A549 treated with Hydrocortisone at 1 μM for 4 hours (cell line): ENCODE data around the gene FFAR4. TPM values are rescaled to one million over a fixed set of nuclear protein-coding genes. Genes with fewer than 3 reads are reported as not detected.

Experiments
- total RNA-seq: library from RNA; stranded (reverse); fragments of 200-300 nt; extraction: Qiagen RNA extraction; gene quantifications from 5 replicates; pipeline ENCODE4 v1.2.3, GENCODE V29; 2022

The FFAR4 gene
- 0.06 to 0.12 TPM (median 0.08 TPM) in 5 replicates for total RNA-seq

GRCh38 chr10:93566435-93567276, at the start of gene FFAR4:
TSS of gene FFAR4 (plus strand) at chr10:93566665. CDS start at chr10:93566721, 56 bp downstream.

GRCh38 chr10:93601146-93601773, 34.8 kb downstream of the FFAR4 start, which contains the start of gene RBP4:
TSS of gene RBP4 (minus strand) at chr10:93601235. CDS start at chr10:93601028, 207 bp downstream.

GRCh38 chr10:93612311-93612710, 45.8 kb downstream of the FFAR4 start, which contains the start of gene PDE6C:
TSS of gene PDE6C (plus strand) at chr10:93612537. CDS start at chr10:93612726, 189 bp downstream.

Other genes with a start within 250 kb of the FFAR4 start
- gene MYOF, start 84.3 kb upstream of the FFAR4 start, total RNA-seq, result 177 to 295 TPM (median 215 TPM) in 5 replicates
- gene CEP55, start 70.1 kb upstream of the FFAR4 start, total RNA-seq, result 53.3 to 76.4 TPM (median 65.5 TPM) in 5 replicates
- 5.0 to 10.5 TPM (median 9.5 TPM) in 5 replicates for gene RBP4, start 34.6 kb downstream of the FFAR4 start, total RNA-seq
- not detected in 5 replicates for gene PDE6C, start 45.9 kb downstream of the FFAR4 start, total RNA-seq
- 4.6 to 5.7 TPM (median 5.1 TPM) in 5 replicates for gene FRA10AC1, start 135.9 kb downstream of the FFAR4 start, total RNA-seq
- not detected in 5 replicates for gene LGI1, start 191.3 kb downstream of the FFAR4 start, total RNA-seq